HG02970 (cell line): ENCODE data around the gene NOP53.
"Not testable (repeated sequence)": the region's sequence is repeated elsewhere in the genome, so short reads cannot be mapped to it uniquely, and the experiment has no call there.

Experiments used
- ATAC-seq: cut with Tn5 transposase; IDR thresholded peaks from one replicate; pipeline ENCODE4 v1.9.1; 2021; ENCODE audit warnings: mild to moderate bottlenecking, moderate library complexity, moderate number of reproducible peaks; ENCODE audit not compliant: unreplicated experiment, low FRiP score

The NOP53 gene

GRCh38 chr19:47802521-47803043 is 57.2 kb downstream of the NOP53 start:
- ATAC-seq = no peak

- not testable (repeated sequence) for ATAC-seq
Measured at GRCh38 chr19:47803148-47803547, 57.8 kb downstream of the NOP53 start.

DNA sequence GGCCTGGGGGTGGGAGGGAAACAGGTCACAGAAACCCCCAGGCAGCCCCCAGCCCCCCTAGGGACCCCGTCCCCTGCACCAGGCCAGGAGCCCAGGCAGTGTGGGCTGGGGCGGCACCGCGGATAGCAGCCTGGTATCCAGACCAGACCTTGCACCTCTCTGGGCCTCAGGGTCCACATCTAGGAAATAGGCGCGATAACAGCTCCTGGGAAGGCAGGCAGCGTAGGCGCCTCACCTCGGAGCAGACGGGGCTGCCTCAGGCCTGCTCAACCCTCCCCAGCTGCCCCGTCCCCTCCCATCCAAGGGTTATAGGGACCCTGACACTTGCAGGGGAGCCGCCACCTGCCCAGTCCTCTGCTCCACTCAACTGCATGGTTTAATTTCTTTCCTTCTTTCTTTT is 58.3 kb downstream of the NOP53 start:
- ATAC-seq = not testable (repeated sequence)

- ATAC-seq = not testable (repeated sequence)
Measured at GRCh38 chr19:47804451-47804850, 59.1 kb downstream of the NOP53 start, which contains the start of gene TPRX1. TSS of gene TPRX1 (minus strand) at chr19:47804551. CDS start at chr19:47804539, 12 bp downstream.

DNA sequence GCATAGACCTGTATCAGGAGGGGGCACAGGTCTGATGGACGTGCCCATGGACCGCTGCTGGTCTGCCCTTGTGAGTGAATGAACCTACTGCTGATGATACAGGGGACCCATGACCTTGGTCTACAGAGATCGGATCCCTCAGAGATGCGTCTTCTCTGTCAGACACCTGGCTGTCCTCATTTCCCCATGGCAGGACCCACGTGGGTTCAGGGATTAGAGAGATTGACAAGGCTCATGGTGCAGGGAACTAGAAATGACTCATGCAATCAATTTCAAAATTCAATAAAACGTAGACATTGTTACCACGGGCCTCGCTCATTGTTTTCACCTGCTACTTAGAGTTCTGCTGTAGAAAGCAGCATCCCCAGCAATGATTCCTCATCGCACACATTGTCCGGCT is 60.0 kb downstream of the NOP53 start:
- no peak for ATAC-seq

DNA sequence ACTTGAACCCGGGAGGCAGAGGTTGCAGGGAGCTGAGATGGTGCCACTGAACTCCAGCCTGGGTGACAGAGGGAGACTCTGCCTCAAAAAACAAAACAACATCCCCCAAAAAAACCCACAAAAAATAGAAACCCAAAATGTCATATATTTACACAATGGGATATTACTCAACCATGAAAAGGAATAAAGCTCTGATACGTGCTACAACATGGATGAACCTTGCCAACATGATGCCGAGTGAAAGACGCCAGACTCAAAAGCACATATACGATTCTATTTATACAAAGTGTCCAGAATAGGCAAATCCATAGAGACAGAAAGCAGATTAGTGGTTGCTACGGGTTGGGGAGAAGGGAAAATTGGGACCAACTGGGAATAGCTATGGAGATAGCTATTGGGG is 61.1 kb downstream of the NOP53 start:
- ATAC-seq = no peak
